Embryonic facial prominence (tissue), 1 donor: ENCODE data around the gene HHIPL1.

Experiments
- DNase-seq: peaks from one replicate; pipeline ENCODE4 v3.0.0-alpha.2; 2016; ENCODE audit errors: extremely low spot score

Gene HHIPL1

GRCh38 chr14:99676657-99677056 is 31.7 kb downstream of the HHIPL1 start:
- DNase-seq, result no peak

DNA sequence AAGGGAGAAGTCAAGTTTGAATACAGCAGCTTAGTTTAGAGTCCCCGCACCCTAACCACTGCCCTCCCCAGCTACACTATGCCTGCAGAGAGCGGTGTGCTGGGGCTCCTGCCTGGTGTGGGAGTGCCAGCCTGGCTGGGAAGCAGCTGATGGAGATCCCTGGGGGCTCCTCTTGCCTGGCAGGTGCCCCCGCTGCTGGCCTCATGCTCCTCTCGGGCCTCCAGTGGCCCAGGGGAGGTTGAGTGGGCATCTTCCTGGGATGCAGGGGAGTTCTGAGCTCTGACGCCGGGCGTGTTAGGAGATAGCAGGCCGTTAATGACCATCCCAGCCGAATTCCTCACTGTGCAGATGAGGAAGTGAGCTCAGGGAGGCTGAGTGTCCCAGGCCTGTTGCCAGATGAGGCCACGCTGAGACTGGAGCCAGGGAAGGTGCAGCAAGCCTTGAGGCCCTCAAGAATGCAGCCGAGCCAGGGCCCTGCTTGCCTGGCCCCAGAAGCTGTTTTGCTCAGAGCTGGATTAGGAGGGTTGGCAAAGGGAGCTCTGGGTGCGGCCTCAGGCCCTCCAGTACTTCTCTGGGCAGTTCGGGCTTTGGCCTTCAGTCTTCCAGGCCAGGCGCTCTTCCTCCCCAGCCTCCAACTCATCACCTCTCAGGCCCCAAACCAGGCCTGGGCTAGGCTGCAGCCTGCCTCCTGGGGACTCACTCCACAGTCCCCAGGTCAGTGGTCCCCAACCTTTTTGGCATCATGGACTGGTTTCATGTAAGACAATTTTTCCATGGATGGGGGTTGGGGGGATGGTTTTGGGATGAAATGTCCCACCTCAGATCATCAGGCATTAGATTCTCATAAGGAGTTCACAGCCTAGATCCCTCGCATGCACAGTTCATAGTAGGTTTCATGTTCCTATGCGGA is 32.6 kb downstream of the HHIPL1 start:
- no peak for DNase-seq

DNA sequence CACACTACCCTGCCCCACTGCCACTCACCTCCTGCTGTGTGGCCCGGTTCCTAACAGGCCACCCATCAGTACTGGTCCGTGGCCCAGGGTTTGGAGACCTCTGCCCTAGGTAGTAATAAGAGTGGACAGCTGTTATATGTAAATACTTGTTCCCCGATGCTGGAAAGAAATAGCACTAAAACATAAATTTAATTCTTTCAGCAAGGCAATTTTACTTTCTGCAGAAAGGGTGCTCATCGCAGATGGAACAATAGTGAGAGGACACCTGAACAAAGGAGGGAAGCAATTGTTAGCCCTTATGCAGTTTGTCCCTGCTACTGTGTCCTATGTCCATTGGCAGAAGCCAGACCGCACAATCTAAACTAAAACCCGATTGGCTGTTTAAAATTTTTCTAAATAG is 33.3 kb downstream of the HHIPL1 start:
- no peak for DNase-seq

DNA sequence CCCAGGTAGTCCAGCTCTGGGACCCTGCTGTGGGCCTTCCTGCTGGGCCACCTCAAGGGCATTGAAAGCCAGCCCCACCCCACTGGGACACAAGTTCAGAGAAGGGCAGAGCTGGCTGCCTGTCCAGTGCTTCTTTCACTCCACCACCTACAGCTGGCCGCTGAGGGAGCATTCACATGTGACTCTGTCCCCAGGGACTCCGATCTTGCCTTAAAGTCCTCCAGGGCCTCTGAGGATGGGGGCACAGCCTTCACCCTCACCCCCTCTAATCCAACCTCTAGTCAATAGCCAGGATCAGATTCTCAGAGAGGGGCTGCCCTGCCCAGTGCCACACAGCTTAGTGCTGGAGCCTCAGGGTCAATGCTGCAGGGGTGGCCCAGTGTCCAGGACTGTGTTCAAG is 34.2 kb downstream of the HHIPL1 start:
- DNase-seq, result no peak

GRCh38 chr14:99679543-99679942 is 34.6 kb downstream of the HHIPL1 start:
- DNase-seq, result no peak

DNA sequence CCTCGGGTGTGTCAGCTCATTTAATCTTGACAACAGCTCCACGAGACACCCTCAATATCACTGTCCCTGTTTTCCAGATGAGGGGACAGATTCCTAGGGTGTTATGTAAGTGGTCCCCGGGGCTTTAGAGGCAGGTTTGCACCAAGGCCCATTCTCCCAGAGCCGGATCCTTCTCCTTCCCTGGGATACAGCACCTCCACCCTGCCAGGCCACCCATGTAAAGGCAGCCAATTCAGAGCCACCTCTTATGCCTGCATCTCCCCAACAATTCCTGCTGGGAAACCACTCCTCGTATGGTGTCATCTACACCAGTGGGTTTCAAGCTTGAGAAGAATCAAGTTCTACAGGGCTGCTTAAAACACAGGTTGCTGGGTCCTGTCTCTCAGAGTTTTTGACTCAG is 35.1 kb downstream of the HHIPL1 start:
- no peak for DNase-seq

GRCh38 chr14:99681101-99681831 is 36.3 kb downstream of the HHIPL1 start:
- no peak for DNase-seq

GRCh38 chr14:99681832-99682148 is 36.9 kb downstream of the HHIPL1 start:
- no peak for DNase-seq

- DNase-seq, result no peak
Measured at GRCh38 chr14:99682809-99683618, 38.1 kb downstream of the HHIPL1 start.

GRCh38 chr14:99683619-99684409 is 38.9 kb downstream of the HHIPL1 start, which contains the start of gene CYP46A1:
Gene CYP46A1, plus strand, starts transcription at chr14:99684298. Its CDS starts 120 bp downstream, at chr14:99684418.
- DNase-seq, result peak; percentile 99

DNA sequence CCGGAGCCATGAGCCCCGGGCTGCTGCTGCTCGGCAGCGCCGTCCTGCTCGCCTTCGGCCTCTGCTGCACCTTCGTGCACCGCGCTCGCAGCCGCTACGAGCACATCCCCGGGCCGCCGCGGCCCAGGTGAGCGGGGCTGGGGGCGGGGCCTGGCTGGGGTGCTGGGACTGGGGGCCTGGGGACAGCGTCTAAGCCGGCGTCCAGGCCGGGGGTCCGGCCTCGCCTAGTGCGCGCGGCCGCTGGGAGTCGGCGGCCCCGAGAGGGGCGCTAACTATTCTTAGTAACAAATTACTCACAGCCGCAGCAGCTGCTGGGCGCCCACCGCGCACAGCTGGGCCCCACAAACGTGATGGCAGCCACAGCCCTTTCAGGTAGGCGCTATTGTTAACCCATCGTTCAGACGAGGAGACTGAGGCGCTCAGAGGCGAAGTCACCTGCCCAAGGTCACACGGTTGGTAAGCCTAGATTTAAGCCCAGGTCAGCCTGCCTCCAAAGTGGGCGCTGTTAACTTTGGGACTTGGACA is 39.5 kb downstream of the HHIPL1 start:
- DNase-seq, result no peak

GRCh38 chr14:99685151-99685591 is 40.2 kb downstream of the HHIPL1 start:
- DNase-seq, result no peak

GRCh38 chr14:99685596-99685995 is 40.7 kb downstream of the HHIPL1 start:
- DNase-seq, result no peak

DNA sequence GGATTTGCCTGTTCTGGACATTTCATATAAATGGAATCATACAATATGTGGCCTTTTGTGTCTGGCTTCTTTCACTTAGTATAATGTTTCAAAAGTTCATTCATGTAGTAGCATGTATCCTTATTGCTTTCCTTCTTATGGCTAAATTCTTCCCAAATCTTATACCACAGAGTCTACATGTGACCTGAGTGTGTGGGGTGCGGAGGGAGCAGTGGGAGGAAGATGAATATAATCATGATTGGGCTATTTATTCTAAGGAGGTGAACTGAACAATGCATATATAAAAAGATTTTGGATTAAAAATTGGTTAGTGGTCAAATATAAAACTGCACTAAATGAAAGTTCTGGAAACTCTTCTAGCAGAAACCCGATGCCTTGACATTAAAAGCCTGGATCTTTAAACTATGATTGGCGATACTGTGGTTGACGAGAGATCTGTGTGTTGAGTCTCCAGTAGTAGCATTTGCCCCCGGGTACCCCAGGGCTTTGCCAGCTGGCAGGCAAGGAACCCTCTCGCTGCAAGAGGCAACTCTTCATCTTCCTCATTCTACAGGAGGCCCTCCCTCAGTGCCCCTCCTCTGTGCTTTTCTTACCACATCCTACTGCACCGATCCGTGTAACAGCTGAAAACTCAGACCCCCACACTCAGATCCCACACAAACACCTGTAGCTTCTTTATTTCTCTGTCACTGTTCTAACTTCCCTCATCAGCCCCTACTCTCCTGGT is 41.8 kb downstream of the HHIPL1 start:
- DNase-seq, result no peak

DNA sequence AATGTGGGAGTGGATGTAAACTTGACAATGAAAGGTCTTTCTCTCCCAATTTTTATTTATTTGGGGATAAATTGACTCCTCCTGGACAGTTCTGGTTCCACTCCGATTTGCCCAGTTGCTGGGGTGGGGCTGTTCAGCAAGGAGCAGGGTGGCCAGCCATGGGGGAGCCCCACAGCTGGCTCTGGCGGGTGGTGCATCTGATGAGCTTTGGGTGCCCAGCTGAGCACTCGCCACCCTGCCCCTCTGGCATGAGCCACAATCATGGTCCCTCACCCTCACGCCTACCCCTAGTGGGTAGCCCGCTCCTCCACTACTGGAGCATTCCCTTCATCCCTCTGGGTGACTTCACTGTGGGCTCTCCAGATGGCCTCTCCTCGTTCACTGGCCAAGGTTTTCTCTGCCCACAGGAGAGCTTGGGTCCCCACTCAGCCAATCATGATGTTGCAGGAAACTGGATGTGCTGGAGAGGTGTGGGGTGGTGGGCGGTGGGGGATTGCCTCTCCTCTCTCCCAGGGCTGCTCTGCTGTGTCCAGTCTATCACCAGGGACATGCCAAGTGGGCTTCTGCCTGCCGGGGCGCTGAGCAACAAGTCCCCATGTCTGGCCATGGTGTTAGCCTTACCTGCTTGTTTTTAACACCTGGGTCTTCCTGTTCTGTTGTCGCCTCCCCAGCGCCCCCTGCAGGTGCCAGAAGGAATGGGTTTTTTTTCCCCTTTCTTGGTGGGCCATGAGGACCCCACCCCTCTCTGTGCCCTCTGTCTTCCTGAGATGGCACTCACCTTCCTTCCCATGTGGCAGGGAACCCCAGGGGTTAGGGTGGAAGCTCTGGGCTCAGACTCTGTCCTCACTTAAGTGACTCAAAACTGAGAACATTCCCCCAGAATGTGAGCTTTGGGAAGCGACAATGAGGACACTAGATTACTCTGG is 42.6 kb downstream of the HHIPL1 start:
- DNase-seq, result no peak

- DNase-seq, result no peak
Measured at GRCh38 chr14:99688210-99688581, 43.3 kb downstream of the HHIPL1 start.

GRCh38 chr14:99688629-99689028 is 43.7 kb downstream of the HHIPL1 start:
- no peak for DNase-seq

GRCh38 chr14:99689266-99690236 is 44.6 kb downstream of the HHIPL1 start:
- DNase-seq, result no peak
